ENCODE data around the gene RGS14.
"Not testable (repeated sequence)": the region's sequence is repeated elsewhere in the genome, so short reads cannot be mapped to it uniquely, and the experiment has no call there.

Gene RGS14

DNA sequence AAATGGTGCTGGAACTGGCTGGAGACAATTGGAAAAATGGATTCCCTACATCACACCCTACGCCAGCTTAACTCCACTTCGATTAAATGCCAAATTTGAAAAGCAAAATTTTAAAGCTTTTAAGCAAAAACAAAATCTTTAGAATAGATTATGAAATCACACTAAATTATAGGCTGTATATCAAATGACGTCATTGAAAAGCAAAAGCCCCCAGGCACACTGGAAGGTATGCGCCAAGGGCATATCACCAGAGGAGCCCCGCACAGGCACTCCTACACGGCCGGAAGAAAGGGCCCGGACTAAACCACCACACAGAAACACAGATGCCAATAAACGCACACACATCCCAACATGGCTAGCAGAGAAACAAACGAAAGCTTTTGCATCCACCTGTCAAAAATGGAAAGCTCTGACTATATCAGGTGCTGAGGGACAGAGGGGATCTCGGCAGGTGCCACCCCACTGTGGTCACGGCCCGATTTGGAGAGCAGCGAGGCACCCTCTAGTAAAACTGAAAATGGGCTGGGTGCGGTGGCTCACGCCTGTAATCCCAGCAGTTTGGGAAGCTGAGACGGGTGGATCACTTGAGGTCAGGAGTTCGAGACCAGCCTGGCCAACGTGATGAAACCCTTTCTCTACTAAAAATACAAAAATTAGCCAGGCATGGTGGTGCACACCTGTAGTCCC, 29.0 kb upstream of the RGS14 start:
- no peak for DNase-seq

DNA sequence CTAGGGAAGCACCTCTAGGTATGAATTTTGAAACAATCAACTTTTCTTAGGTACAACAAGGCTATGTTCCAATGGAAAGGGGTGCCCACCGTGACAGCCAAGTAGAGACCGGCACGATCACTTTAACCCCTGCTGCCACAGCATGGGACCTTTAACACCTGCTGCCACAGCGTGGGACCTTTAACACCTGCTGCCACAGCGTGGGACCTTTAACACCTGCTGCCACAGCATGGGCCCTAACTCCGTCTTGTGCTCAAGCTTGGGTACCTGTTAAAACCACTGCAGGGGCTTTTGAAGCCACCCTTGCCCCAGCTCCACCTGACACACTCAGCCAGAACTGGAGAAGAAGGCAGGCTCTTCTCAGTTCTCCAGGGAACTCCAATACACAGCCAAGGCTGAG, 27.8 kb upstream of the RGS14 start:
- no peak for DNase-seq

DNA sequence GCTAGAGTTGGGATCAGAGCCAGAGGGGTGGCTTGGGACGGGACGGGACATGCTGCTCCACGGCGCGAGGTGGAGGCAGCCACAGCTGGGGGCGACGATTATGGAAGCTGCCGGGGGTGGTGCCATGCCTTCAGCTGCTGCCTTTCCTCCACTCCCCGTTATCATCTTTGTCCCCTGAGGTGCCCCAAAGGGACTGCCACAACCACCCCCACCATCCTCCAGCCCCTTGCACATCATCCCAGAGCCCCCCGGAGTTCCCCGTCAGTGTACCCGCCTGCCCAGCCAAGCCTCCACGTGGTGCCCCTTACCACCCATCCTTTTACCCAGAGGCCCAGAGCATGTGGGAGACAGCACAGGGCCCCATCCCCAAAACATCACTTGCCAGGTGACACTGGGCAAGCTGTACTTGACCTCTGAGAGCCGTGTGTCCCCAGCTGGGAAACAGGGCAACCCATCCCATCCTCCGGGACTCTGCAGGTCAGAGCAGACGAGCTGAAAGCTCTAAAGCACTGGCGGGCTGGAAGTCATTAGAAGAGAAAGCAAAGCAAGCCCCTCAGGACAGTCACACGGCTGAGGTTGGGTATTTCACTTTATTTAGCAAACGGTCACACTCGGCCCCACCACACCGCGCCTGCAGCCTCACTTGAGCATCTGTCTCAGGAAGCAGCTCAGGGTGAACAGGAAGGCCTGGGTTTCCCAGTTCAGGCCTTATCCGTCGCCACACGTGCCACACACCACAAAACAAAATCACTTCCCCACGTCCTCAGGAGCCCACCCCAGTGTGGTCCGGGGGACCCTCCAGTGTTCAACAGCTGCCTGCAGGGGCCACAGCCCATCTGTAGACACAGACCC, 26.5 kb upstream of the RGS14 start:
- DNase-seq, result no peak

DNA sequence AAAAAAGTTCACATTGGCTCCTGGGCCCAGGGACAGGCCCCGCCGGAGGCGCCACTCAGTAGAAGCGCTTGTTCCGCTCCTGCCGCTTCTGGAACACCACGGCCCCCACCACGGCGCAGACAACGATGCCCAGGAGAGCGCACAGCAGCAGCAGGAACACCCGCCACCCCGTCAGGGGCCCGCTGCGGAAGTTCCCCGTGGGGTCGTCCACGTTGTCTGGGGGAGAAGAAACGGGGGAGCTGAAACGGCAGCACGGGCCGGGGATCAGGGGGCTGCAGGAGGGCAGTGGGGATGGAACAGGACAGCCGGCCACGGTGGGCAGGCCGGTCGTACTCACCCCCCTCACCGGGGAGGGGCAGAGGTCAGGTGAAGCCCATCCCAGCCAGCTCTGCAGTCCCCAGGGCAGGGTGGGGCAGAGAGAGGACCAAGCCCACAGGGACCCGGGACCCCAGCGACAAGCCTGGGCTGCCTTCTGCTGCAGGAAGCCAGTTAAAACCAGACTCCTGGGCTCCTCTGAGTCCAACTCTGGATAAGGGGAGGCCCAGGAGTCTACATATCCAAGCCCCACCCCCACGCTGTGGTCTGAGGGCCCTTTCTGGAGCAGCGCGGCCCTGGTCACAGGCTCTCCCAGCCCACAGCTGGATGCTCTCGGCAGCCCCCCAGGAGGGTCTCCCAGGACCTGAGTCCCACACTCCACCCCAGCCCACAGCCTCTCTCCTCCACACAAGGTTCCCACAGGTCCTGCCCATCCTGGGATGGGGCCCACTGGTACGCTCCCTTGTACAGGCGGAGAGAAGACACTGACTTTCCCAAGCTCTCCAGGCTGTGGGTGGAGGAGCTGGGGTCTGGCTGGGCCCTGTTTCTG, 25.5 kb upstream of the RGS14 start:
- no peak for DNase-seq

DNA sequence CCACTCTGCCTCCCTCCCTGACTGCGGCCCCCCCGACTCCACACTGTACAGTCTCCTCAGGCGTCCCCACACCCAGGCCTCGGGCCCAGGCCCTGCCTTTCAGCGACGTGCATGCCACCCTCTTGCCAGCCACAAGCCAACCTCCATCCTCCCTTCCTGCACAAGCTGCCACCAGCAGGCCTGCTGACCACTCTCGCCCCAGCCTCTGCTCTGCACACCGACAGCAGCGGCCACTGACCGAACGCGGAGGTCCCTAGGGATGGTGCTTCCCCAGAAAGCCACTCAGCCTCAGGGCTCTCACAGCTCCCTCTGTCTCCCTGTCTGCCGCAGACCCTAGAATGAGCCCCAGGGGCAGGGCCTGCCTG, 24.8 kb upstream of the RGS14 start:
- DNase-seq, result no peak

DNA sequence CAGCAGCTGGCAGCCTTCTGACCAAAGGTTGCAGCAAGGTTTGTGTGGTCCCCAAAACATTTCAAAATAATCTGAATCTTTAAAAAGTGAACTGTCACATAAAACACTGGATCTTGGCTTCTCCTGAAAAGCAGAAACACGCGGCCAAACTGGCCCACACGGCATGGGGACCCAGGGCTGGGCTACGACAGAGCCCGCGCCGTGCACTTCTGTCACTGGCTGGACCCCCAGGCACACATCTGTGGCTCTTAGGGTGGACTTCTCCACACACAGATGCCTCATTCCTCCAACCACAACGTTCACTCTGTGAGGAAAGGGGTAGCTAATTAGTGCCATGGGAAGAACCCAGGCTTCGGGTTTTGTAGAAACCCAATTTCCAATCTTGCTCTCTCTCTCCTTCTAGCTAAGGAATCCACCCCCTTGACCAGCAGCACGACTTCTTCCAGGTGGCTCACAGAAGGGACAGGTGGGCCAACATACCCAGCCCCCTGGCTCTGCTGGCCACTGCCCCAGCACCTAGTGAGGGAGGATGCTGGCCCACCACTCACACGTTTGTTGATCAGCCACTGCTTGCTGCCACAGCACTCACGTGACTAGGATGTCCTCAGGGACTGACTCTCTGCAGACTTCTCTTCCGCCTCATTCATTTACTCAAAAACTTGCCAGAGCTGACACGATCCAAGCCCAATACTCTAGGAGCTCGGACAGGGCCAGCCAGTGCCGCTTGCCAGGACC, 24.1 kb upstream of the RGS14 start:
- no peak for DNase-seq

DNA sequence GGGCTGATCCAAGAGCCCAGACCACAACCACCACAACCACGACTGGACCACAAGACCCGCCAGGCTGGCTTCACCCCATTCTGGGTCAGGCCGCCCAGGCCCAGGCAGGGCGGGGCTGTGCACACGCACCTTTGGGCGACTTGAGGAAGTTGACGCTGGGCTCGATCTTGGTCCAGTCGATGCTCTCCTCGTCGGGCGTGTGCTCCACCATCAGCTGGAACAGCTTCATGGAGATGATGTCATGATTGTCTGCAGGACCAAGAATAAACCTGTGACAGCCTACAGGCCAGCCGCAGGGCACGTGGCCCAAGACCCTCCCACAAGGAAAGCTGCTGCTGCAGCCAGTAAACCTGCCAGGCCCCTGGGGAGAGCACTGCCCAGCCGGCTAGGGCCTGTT, 23.6 kb upstream of the RGS14 start:
- no peak for DNase-seq

DNA sequence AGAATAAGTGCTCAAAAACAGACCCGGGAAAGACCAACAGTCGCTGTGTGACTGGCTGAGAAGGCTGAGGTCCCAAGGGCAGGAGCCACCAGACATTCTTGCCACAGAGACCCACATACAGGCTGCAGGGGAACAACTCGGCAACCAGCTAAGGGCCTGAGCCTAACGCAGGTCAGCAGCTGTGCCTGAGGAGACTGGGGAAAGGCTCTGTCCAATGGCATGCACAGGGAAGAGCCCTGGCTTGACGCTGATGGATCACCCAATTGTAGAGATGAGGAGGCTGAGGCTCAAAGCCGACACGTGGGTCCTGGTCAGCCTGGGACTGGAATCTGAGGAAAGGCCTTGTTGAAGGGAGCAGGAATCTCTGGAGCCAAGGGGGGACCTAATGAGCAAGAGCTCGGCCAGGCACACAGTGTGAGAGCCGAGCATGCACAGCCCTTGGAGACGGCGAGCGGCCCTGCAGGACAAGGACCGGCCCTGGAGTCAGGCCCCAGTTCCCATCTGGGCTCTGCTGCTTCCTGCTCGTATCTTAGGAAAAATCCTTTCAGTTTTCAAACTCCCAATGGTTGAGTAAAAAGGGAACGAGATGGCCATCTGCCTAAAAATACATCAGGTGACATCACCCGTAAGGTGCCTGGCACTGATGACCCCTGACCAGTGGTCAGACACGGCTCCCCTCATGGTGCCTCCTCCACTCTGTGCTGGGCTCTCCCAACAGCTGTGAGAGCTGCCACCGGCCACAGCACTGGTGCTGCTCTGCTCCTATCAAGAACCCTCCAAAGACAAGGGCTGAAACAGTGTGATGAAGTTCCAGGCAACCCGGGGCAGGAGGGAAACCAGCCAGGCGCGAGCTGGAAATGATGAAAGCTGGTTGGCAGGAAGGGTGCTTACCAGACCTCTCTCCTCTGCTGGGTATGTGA, 22.7 kb upstream of the RGS14 start:
- no peak for DNase-seq

DNA sequence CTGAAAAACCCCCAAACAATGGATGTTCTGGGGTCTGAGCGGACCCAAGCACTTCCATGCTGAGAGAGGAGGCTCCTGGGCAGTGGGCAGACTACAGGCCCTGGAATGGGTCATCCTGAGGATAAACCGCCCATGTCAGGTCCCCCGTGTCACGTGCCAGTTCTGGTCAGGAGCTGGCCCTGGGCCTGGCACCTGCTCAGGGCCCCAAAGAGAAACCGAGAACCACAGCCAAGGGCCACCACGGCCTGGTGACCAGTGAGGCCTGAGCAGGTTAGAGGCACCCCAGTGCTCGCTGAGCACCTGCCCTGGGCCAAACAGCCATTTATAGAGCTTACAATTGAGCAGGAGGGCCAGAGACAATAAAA, 22.0 kb upstream of the RGS14 start:
- DNase-seq, result no peak

DNA sequence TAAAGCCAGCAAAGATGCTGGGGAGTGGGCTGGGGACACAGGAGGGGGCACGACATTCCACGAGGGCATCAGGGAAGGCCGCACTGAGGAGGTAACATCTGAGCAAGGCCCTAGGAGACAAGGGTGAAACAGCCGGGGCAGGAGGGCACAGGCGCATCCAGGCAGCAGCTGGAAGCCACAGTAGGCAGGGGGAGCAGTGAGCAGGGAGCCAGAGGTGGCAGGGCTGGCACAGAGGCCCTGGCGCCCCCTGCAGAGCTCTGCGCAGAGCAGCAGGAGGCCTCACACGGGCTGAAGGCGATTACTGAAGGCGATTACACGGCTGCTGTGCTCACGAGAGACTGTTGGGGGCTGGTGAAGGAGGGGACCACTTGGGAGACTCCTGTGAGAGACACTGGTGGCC, 21.6 kb upstream of the RGS14 start:
- no peak for DNase-seq

DNA sequence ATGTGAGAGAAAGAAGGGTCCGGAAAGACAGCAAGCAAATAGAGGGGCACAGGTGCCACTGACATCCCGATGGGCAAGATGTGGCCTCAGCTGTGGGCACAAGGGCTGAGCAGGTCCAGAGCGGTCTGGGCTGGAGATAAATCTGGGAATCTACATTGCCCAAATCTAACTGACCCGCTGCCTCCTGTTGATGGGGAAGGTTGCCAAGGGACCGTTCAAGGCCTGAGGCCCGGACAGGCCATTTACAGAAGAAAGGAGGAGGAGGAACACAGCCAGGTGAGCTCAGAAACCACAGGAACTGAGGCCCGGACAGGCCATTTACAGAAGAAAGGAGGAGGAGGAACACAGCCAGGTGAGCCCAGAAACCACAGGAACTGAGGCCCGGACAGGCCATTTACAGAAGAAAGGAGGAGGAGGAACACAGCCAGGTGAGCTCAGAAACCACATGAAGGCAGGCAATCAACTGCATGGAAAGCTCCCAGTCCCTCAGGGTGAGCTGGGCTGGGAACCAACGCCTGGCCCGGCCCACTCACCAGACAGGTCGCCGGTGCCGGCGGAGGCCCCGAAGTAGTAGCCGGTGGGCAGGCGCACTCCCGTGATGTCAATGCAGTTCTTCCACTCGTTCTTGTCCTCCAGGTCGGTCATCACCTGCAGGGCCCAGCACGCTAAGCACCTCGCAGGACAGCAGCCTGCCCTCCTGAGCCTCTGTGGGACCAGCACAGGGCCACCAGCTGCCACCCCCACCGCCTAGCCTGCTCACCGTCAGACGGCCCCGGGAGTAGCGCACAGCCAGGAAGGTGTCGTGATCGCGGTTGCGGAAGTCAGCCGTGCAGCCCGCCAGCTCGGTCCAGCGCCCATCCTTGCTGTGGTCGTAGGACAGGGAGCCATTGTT, 20.9 kb upstream of the RGS14 start:
- DNase-seq, result no peak

DNA sequence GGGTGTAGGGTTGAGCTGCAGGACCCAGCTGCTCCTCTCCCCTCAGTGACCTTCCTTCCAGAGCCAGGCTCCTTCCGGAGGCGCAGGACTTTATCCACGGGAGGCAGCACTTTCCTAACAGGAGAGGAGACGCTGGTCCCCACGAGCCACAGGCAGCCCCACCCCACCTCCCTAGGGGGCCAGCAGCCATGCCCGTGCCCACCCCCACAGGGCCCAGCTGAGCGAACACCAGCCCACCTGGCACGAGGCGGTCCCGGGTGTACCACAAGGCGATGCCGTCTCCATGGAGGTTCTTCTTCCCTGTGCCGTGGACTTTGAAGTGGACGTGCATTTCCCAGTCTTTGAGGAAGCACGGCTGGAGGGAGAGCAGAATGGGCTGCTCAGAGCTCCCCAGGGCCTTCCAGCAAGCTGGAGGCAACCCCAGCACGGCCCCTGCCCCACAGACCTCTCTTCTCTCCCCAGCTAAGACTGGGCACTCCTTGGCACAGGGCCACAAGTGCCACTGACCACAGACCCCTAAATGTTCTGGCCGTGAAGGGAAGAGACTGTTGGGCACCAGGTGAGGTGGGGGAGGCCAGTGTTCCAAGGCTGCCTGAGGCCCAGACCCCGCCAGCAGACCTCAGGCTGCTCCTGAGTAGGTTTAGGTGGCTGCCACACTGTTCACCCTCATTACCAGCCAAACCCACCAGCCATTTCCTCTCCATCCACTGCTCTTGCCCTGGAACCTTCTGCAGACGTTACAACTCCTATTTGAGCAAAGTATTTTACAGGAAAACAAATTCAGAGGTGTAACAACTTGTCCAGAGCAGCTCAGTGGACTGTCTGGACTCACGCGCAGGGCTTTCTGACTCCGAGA, 19.2 kb upstream of the RGS14 start:
- no peak for DNase-seq

DNA sequence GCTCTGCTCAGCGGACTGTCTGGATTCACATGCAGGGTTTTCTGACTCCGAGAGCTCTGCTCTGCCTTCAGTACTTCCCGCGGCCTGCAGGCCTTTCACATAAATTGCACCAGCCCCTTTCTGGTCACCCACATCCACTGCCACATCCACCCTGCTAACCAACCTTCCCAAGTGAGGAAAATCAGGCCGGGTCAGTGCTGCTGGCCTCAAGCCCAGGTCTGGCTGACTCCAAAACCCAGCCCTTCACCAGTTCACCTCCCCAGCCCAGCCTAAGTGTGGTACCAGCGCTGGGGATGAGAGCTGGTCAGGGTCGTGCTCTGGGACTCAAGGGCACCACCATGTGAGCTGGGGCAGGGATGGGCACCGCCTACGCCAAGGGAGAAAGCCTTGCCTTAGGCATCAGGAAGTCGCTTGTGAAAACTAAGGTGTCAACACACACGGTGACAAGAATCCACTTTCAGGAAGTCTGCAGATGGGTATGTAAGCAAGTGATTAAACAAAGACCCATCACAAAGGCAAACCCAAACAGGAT, 18.6 kb upstream of the RGS14 start:
- DNase-seq, result no peak

DNA sequence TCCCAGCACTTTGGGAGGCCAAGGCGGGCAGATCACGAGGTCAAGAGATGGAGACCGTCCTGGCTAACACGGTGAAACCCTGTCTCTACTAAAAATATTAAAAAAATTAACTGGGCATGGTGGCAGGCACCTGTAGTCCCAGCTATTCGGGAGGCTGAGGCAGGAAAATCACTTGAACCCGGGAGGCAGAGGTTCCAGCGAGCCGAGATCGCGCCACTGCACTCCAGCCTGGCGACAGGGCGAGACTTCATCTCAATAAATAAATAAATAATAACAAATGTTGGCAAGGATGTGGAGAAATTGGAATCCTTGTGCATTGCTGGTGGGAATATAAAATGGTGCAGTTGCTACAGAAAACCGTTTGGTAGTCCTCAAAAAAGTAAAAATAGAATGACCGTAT, 14.7 kb upstream of the RGS14 start:
- not testable (repeated sequence) for DNase-seq

DNA sequence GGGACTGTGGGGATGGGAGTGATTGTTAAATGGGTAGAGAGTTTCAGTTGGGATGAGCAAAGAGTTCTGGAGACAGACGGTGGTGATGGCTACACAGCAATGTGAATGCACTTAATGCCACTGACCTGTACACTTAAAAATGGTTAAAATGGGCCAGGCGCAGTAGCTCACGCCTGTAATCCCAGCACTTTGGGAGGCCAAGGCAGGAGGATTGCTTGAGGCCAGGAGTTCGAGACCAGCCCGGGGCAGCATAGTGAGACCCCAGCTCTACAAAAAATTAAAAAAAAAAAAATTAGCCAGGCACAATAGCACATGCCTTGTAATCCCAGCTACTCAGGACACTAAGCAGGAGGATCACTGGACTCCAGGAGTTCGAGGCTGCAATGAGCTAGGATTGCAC, 13.9 kb upstream of the RGS14 start:
- no peak for DNase-seq

DNA sequence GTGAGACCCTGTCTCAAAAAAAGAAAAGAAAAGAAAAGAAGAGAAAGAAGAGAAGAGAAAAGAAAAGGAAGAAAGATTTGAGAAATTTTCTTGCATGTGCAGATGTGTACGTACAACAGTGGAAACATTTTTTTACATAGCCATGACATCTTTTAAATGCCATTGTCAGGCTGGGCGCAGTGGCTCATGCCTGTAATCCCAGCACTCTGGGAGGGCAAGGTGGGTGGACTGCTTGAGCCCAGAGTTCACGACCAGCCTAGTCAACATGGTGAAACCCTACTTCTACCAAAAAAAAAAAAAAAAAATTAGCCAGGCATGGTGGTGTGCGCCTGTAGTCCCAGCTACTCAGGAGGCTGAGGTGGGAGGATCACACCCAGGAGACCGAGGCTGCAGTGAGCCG, 12.8 kb upstream of the RGS14 start:
- DNase-seq, result no peak

DNA sequence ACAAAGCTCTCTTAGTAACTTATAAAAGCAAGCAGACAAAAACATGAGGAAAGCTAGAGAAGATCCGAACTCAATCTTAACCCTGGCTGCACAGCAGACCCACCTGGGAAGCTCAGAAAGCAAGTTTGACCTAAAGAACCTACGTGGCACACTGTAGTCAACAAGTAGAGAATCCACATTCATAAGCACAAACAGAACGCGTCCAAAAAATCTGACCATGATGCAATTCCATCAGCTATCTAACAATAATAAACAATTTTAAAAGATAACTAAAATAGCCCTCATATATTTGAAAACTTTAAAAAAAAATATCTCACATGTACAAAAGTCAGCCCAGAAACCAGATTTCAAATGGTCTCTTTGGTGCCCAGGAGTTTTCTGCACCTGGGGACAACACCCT, 10.9 kb upstream of the RGS14 start:
- no peak for DNase-seq

DNA sequence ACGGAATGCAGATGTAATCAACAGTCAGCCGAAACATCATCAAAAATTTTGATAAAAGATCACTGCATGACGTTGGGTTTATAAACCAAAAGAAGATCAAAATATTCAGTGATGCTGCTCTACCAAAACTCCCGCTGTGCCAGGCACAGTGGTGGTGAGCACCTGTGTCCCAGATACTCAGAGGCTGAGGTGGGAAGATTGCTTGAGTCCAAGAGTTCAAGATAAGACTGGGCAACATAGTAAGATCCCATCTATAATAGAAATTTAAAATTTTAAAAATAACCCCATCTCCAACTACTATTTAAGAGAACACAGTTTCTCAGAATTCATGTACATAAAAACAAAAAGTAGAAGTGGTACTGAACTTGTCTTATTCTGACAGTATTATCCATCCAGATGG, 10.0 kb upstream of the RGS14 start:
- DNase-seq, result no peak

DNA sequence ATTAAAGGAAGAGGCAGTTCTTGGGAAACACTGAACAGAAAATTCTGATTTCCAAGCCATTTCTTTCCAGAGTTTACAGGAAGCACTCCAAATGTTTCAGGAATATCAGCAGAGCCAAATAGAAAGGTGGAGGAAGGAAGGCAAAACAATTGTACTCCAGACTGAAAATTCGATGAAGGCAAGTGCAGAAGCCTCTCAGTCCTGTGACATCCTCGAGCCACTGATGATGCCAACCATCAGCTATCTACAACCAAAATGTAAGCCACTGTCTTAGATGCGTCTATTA, 8.4 kb upstream of the RGS14 start:
- DNase-seq, result no peak

DNA sequence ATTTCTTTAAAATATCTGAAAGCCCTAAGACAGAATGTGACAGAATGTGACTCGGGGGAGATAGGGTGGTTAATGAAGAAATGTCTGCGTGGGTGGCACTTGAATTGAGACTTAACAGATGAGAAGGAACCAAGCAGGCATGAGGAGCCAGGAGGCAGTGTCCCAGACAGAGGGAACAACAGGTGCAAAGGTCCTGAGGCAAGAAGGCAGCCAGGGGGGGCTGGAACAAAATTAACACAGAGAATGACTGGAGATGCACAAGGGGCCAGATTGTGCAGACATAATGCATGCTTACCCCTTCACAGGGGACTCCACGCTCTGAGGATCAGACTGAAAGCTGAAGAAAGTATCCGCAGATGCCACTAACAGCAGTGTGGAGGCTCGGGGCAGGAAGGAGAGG, 8.0 kb upstream of the RGS14 start:
- no peak for DNase-seq
